HG03039 (cell line): ENCODE data around the gene EEFSEC.

Source experiments
- ATAC-seq: cut with Tn5 transposase; IDR thresholded peaks from one replicate; pipeline ENCODE4 v1.9.1; 2021; ENCODE audit warnings: mild to moderate bottlenecking, moderate library complexity; ENCODE audit not compliant: unreplicated experiment

The EEFSEC gene

GRCh38 chr3:128457937-128458336, 304.7 kb downstream of the EEFSEC start:
- ATAC-seq: no peak
